IPS DF 6.9 (cell line): ENCODE results near the gene CHAF1B.

Experiments used
- DNase-seq: peaks from one replicate; pipeline ENCODE4 v3.0.0-alpha.2; 2013; ENCODE audit warnings: low read depth, low spot score
- H3K27ac ChIP-seq: one replicate; pipeline ENCODE4 v1.5.1; 2013; ENCODE audit warnings: low read length, control low read depth
- H3K27me3 ChIP-seq: 2 replicates; pipeline ENCODE4 v1.6.1; 2013; ENCODE audit warnings: mild to moderate bottlenecking, low read length; ENCODE audit not compliant: control insufficient read depth, insufficient read depth
- H3K36me3 ChIP-seq: 2 replicates; pipeline ENCODE4 v1.6.1; 2013; ENCODE audit warnings: low read length; ENCODE audit not compliant: control insufficient read depth, insufficient read depth
- H3K4me1 ChIP-seq: 2 replicates; pipeline ENCODE4 v1.6.1; 2013; ENCODE audit warnings: low read length; ENCODE audit not compliant: control insufficient read depth, insufficient read depth
- H3K4me3 ChIP-seq: 2 replicates; pipeline ENCODE4 v1.5.1; 2013; ENCODE audit warnings: mild to moderate bottlenecking, low read length
- H3K9me3 ChIP-seq: 2 replicates; pipeline ENCODE4 v1.6.1; 2013; ENCODE audit warnings: low read length, inconsistent platforms; ENCODE audit not compliant: control insufficient read depth, insufficient read depth
- WGBS: extraction: QIAGEN DNeasy Blood & Tissue Kit; methylation state at CpG from one replicate; pipeline ENCODE4 v1.1.7; 2013; ENCODE audit warnings: mixed read lengths, missing lambda C conversion rate; ENCODE audit not compliant: insufficient read length, insufficient coverage; 5-methylcytosine and 5-hydroxymethylcytosine counted together

The CHAF1B gene

DNA sequence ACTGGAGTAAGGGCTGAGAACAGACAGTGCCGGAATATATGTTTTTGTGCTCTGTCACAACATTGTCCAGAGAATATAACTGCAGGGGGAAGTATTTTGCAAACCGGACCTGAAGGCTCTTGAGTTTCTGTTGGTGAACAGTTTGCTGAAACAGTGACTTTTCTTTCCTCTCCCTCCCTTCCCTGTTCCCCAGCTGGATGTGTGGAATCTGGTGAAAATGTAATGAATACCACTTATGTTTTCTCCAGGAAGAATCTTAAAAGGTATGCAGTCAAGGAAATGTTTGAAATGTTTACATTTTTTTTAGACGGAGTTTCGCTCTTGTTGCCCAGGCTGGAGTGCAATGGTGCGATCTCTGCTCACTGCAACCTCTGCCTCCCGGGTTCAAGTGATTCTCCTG lies 23.4 kb downstream of the CHAF1B start:
- no peak overlapping the region for H3K27ac ChIP-seq
- no peaks in the 10 kb centered on the region for H3K9me3 ChIP-seq
- H3K4me1 ChIP-seq, result no peaks in the 10 kb centered on the region
- no peaks in the 10 kb centered on the region for H3K27me3 ChIP-seq
- no peak overlapping the region for H3K4me3 ChIP-seq
- no CpG with 5 or more reads among the region's 6 CpGs for WGBS
- peaks cover 11% of the 10 kb centered on the region for H3K36me3 ChIP-seq
- DNase-seq, result no peak

DNA sequence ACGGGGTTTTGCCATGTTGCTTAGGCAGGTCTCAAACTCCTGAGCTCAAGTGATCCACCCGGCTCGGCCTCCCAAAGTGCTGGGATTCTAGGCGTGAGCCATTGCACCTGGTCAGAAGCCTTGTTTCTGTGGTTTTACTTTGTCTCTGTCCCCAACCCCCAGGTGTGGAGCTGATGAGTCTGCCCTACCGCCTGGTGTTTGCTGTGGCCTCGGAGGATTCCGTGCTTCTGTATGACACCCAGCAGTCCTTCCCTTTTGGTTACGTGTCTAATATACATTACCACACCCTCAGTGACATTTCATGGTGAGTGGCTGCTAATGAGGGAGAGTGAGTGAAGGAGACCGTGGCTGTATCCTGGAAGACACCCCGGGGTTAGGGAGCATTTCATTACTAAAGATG lies 26.1 kb downstream of the CHAF1B start:
- no peak overlapping the region for H3K4me3 ChIP-seq
- WGBS, result no CpG with 5 or more reads among the region's 10 CpGs
- H3K9me3 ChIP-seq, result no peaks in the 10 kb centered on the region
- H3K27ac ChIP-seq, result no peak overlapping the region
- no peaks in the 10 kb centered on the region for H3K27me3 ChIP-seq
- no peak for DNase-seq
- H3K4me1 ChIP-seq, result no peaks in the 10 kb centered on the region
- peaks cover 11% of the 10 kb centered on the region for H3K36me3 ChIP-seq

DNA sequence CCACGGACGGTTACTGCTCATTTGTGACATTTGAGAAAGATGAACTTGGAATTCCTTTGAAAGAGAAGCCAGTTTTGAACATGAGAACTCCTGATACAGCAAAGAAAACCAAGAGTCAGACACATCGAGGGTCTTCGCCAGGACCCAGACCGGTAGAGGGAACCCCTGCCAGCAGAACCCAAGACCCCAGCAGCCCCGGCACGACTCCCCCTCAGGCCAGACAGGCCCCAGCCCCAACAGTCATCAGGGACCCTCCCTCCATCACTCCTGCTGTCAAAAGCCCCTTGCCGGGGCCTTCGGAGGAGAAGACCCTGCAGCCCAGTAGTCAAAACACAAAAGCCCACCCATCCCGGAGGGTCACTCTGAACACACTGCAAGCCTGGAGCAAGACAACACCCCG lies 27.7 kb downstream of the CHAF1B start:
- Histone ChIP-seq H3K4me1 (no peaks in the 10 kb centered on the region), H3K9me3 (no peaks in the 10 kb centered on the region), H3K27me3 (no peaks in the 10 kb centered on the region), H3K27ac (no peak overlapping the region), H3K4me3 (no peak overlapping the region), H3K36me3 (peaks cover 11% of the 10 kb centered on the region)
- DNase-seq, result no peak
- no CpG with 5 or more reads among the region's 11 CpGs for WGBS

DNA sequence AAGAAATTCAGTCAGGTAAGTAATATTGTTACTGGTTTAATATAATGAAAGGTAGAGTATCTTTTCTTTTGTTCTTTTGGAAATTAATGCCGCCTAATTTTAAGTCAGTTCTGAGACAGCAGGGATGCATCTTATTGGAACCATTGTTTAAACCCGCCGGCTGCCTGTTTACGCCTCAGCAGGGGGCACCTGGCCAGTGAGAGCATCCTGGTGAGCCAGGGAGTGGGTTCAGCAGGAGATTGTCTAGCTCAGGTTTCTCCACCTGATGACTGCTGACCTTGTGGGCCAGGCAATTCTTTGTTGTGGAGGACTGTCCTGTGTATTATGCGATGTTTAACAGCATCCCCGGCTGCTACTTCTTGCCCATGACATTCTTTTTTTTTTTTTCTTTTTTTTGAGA lies 30.2 kb downstream of the CHAF1B start:
- no peak for DNase-seq
- H3K36me3 ChIP-seq, result peaks cover 11% of the 10 kb centered on the region
- no CpG with 5 or more reads among the region's 6 CpGs for WGBS

DNA sequence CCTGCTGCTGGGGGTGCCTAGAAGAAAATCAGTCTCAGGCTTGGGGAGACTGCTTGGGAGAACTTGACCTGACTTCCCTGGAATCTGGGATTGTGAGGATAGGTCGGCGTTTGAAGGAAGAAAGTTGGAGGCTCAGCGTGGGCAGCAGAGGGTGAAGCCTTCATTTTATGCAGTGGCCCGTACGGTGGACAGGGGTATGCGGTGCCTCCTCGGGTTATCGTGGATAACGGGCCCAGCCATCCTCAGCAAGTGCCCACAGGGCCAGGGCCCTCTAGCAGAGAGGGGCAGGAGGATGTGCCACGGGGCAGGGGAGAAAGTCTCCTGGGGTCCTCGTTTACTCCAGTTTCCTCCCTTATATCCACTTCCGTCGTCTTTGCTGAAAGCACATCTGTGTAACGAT lies 34.0 kb downstream of the CHAF1B start:
- no peak overlapping the region for H3K4me3 ChIP-seq
- no peaks in the 10 kb centered on the region for H3K9me3 ChIP-seq
- 0 out of 2 replicates have a peak, but pooled peaks cover 3% of the 10 kb centered on the region for H3K36me3 ChIP-seq
- H3K27me3 ChIP-seq, result no peaks in the 10 kb centered on the region
- H3K27ac ChIP-seq, result no peak overlapping the region
- 0 out of 2 replicates have a peak, but pooled peaks cover 1% of the 10 kb centered on the region for H3K4me1 ChIP-seq
- no peak for DNase-seq
- WGBS, result no CpG with 5 or more reads among the region's 14 CpGs

More for the DNA sequence above, 30.2 kb downstream of the CHAF1B start:
- Histone ChIP-seq H3K27ac (no peak overlapping the region), H3K4me1 (no peaks in the 10 kb centered on the region), H3K9me3 (no peaks in the 10 kb centered on the region), H3K27me3 (no peaks in the 10 kb centered on the region), H3K4me3 (no peak overlapping the region)

DNA sequence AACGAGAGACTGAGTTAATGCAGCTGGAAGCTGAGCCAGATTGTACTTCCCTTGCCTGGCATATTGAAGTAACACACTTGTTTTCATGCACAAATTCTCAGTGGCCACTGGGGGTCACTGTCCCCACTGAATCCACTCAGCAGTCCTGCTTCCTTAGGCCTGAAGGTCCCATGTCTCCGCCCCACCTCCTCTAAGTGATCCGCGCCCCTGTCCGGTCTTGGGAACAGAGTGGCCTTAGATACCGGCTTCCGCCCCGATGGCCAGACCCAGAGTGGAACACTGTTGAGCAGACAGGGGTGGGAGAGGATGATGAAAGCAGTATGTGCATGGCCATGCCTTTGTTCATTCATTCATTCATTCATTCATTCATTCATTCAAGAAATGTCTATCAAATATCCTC lies 34.8 kb downstream of the CHAF1B start:
- Histone ChIP-seq H3K4me1 (0 out of 2 replicates have a peak, but pooled peaks cover 1% of the 10 kb centered on the region), H3K36me3 (0 out of 2 replicates have a peak, but pooled peaks cover 3% of the 10 kb centered on the region), H3K27me3 (no peaks in the 10 kb centered on the region), H3K4me3 (no peak overlapping the region), H3K9me3 (no peaks in the 10 kb centered on the region), H3K27ac (no peak overlapping the region)
- peak; percentile 82 for DNase-seq
- no CpG with 5 or more reads among the region's 8 CpGs for WGBS

DNA sequence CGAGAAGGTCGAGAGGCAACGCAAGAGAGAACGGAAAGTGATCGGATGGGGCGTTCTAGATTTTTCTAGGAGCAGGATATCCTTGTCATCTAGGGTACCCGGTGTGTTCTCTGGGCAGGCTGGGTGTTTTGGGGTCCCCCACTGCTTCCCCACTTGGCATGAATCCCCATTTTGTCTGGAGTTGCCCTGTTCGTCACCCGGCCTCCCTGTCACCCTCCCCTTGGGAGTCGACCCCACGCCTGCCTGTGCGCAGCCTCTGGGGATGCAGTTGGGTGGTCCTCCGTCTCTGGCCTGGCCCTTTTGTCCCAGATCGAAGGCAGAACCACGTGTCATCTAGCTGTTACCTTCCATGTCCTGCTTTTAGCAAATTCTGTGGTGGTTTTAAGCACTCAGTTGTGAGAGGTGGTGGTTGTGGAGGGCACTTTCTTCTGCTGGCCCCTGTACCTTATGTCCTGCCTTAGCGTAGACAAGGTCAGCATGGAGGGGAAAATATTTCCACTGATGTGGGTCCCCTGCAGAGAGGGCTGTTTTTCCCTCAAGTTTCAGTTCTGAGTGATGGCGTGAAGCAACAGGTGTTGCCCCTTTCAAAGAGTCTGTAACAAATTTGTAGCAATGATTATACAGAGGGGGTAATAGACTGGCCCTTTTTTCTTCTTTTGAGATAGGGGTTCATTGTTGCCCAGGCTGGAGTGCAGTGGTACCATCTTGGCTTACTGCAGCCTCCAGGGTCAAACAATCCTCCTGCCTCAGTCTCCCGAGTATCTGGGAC lies 35.6 kb downstream of the CHAF1B start:
- WGBS, result no CpG with 5 or more reads among the region's 18 CpGs
- Histone ChIP-seq H3K27me3 (no peaks in the 10 kb centered on the region), H3K4me3 (no peak overlapping the region), H3K36me3 (0 out of 2 replicates have a peak, but pooled peaks cover 3% of the 10 kb centered on the region), H3K4me1 (0 out of 2 replicates have a peak, but pooled peaks cover 1% of the 10 kb centered on the region), H3K9me3 (no peaks in the 10 kb centered on the region), H3K27ac (no peak overlapping the region)
- DNase-seq, result no peak

DNA sequence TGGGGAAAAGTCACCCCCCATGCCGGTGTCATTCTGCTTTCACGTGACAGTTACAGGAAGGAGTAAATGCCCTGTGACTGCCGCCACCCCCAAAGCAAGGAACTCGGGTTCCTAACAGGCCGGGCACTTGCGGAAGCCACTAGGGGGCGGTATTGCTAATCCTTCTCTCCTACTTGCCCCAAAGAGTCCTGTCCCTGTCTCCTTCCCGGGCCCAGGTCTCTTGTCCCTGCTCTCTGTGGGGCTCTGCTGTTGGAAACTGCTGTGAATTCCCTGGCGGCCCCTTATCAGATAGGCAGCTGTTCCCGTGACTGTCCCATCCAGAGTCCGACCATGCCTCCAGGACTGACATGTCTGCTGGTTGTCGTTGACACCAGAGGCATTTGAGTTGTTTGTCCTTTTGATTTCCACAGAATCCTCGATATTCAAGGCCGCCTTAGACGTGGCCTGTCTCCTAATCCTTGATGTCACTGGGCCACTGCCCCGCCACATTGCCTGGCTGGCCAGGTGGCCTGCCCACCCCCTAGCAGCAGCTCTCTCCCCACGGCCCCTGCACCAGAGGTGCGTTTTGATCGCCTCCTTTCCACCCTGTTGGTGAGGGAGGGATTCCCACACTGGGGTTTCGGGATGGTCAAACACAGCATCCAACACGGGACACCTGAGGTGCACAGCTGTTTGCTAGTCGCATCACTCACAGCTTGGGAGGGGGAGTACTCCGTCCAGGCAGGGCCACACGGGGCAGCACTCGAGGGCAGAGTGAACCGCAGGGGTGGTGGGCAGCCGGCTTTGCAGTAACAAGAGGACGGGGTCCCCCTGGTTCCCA lies 37.3 kb downstream of the CHAF1B start:
- no CpG with 5 or more reads among the region's 28 CpGs for WGBS
- H3K4me3 ChIP-seq, result no peak overlapping the region
- H3K27ac ChIP-seq, result no peak overlapping the region
- no peaks in the 10 kb centered on the region for H3K36me3 ChIP-seq
- H3K4me1 ChIP-seq, result 0 out of 2 replicates have a peak, but pooled peaks cover 1% of the 10 kb centered on the region
- H3K27me3 ChIP-seq, result no peaks in the 10 kb centered on the region
- peak; percentile 77 for DNase-seq
- H3K9me3 ChIP-seq, result no peaks in the 10 kb centered on the region

DNA sequence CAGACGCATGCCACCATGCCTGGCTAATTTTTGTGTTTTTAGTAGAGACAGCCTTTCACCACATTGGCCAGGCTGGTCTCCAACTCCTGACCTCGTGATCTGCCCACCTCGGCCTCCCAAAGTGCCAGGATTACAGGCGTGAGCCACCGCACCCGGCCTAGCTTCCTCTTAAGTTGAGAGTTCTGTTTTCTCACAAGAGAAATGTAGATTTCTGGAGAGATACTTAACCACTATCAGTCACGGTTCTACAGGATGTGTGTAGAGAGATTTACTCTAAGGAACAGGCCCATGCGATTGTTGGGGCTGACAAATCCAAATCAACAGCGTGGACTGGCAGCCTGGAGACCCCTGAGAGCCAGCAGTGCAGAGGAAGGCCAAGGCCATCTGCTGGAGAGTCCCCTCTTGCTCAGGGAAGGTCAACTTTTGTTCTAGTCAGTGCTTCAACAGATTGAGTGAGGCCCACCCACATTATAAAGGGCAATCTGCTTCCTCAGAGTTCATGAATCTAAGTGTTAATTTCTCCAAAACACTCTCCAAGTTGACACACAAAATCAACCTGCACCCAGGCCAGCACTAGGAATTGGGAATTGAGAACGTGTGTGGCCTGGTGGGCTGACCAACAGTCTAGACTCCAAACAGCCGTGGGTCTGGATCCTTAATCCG lies 38.7 kb downstream of the CHAF1B start:
- no CpG with 5 or more reads among the region's 12 CpGs for WGBS
- Histone ChIP-seq H3K4me3 (no peak overlapping the region), H3K27me3 (no peaks in the 10 kb centered on the region), H3K36me3 (no peaks in the 10 kb centered on the region), H3K9me3 (no peaks in the 10 kb centered on the region), H3K27ac (no peak overlapping the region), H3K4me1 (0 out of 2 replicates have a peak, but pooled peaks cover 1% of the 10 kb centered on the region)
- no peak for DNase-seq

DNA sequence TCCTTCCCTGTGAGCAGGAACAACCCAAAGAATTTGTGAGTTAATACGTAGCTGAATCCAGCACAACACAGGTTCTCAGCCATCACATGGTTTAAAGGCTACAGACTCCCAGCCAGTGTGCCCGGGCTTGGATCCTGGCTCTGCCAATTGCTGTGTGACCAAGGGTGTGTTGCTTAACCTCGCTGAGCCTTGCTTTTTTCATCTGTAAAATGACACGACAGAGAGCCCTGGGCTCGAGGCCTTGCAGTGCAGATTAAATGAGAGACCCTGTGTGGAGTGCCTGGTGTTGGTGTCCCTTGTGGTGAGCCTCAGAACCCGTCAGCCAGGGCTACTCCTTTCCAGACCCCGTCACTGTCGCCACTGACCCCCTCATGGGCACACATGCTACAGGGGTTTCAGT lies 39.4 kb downstream of the CHAF1B start:
- no CpG with 5 or more reads among the region's 8 CpGs for WGBS
- H3K36me3 ChIP-seq, result no peaks in the 10 kb centered on the region
- no peak for DNase-seq
- H3K27me3 ChIP-seq, result no peaks in the 10 kb centered on the region
- no peak overlapping the region for H3K27ac ChIP-seq
- H3K9me3 ChIP-seq, result no peaks in the 10 kb centered on the region
- H3K4me1 ChIP-seq, result 0 out of 2 replicates have a peak, but pooled peaks cover 1% of the 10 kb centered on the region
- H3K4me3 ChIP-seq, result no peak overlapping the region
